NCI-H146 (cell line): ENCODE results near the gene FAM53B.

Experiments
- DNase-seq: peaks from one replicate; lab custom pipeline; 2025; lab: John Stamatoyannopoulos, UW

Gene FAM53B

GRCh38 chr10:124609698-124610097 lies 134.5 kb downstream of the FAM53B start:
- no peak for DNase-seq

- no peak for DNase-seq
These were observed 136.0 kb downstream of the FAM53B start for GRCh38 chr10:124608093-124608721.

GRCh38 chr10:124607693-124608092 lies 136.5 kb downstream of the FAM53B start:
- DNase-seq = no peak

- DNase-seq = no peak
These were observed 137.4 kb downstream of the FAM53B start for GRCh38 chr10:124606822-124607221.

- DNase-seq = no peak
These were observed 138.0 kb downstream of the FAM53B start for GRCh38 chr10:124605856-124606812.

GRCh38 chr10:124605481-124605855 lies 138.7 kb downstream of the FAM53B start:
- no peak for DNase-seq

- no peak for DNase-seq
These were observed 139.2 kb downstream of the FAM53B start for GRCh38 chr10:124605001-124605370.

GRCh38 chr10:124604214-124605000 lies 139.8 kb downstream of the FAM53B start:
- DNase-seq = no peak

GRCh38 chr10:124603376-124604213 lies 140.6 kb downstream of the FAM53B start:
- no peak for DNase-seq

GRCh38 chr10:124602646-124603365 lies 141.4 kb downstream of the FAM53B start:
- no peak for DNase-seq

- DNase-seq = no peak
These were observed 142.0 kb downstream of the FAM53B start for GRCh38 chr10:124602121-124602561.

- DNase-seq = no peak
These were observed 142.6 kb downstream of the FAM53B start for GRCh38 chr10:124601431-124602120.

GRCh38 chr10:124601016-124601415 lies 143.2 kb downstream of the FAM53B start:
- no peak for DNase-seq

- no peak for DNase-seq
These were observed 143.9 kb downstream of the FAM53B start for GRCh38 chr10:124600051-124600880.

- no peak for DNase-seq
These were observed 144.6 kb downstream of the FAM53B start for GRCh38 chr10:124599588-124600050.

GRCh38 chr10:124598773-124599587 lies 145.2 kb downstream of the FAM53B start:
- no peak for DNase-seq

- DNase-seq = no peak
These were observed 146.0 kb downstream of the FAM53B start for GRCh38 chr10:124598196-124598595.

- no peak for DNase-seq
These were observed 146.4 kb downstream of the FAM53B start for GRCh38 chr10:124597846-124598165.
